Activated CD4-positive, alpha-beta T cell treated with anti-CD3 and anti-CD28 coated beads, Interleukin-2, Interleukin-4, amounts not matched to agents 100 ng/mL and 50 ng/mL, durations not matched to agents 16 hours and 8 hours (primary cell): Measurements from ENCODE around the gene AKTIP.
"Not testable (repeated sequence)": the region's sequence is repeated elsewhere in the genome, so short reads cannot be mapped to it uniquely, and the experiment has no call there.

Experiments
- DNase-seq: peaks from one replicate; pipeline ENCODE4 v3.0.0-alpha.2; 2020; ENCODE audit warnings: low spot score

Gene AKTIP

DNA sequence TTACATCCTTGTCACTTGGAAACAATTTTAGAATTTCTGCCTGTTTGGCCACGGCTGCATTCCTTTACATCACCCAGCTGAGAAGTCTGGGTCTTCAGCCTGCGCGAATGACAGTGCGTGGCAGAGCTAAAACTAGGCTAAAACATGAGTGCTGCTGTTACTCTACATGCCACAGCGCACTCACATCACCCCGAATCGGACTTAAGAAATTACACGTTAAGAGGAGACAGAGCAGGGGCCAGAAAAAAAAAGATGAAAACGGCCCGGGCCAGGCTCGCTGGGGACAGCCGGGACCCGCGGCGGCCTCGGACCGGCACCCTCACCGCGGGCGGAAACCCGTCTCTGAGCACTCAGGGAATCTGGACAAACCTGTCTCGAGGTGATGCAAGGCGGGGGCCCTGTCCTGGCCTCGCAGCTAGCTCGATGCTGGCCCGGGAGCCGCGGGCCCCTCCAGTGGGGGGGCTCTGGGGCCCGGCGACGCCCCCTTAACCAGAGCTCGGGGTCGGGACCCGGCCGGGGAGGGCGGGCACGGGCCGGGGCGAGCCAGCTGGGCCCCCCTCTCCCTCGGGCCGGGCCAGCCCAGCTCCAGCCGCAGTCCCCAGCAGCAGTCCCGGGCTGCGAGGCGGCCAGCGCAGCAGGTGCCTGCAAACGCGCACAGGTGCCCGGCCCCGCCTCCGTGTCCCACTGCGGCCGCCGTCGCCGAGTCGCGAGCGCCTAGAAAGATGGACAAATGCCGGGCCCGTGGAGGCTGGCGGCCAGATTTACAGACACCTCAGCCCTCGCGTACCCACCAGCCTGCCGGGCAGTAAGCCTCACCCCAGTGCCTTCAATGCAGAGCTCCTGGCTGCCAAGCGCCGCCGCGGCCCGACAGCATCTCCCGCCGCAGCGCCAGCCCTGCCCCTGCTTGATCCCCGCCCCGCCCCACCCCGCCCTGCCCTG lies at the start of gene AKTIP:
TSS of gene AKTIP (minus strand) at position 879 of the 939 bp plus-strand sequence. CDS start 2,950 bp downstream, outside the sequence.
- peak; percentile 17 for DNase-seq

DNA sequence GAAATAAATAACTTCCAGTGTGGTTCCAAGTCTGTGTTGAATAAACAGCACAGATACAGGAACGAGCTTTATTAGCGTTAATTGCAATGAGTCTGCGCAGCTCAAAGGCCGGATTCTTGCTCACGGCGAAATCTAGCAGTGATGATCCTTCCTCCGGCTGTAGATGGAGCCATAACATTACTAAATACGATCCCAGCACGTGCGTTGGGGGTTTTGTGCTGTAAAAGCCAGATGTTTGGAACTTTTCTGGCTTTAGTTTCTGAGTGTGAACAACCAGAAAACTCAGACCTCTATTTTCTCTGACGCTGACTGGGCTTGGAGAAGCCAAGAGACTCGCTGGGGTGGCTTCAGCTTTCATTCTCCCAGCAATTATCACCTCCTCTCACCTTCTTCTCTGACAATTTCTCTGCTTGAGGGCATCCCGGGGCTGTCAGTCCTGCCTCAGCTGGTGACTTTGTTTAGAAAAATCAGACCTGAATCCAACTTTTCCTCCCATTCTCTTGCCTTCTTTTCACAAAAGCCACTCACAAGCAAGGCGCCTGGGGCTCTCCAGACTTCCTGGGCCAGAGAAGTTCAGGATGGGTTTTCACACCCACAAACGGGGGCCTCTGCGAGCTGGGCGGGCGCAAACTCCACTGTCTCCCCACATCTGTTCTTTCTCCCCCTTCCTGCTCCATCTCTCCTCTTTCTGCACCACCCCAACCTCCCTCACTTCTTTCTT lies 47.1 kb upstream of the AKTIP start:
- peak; percentile 69 for DNase-seq

DNA sequence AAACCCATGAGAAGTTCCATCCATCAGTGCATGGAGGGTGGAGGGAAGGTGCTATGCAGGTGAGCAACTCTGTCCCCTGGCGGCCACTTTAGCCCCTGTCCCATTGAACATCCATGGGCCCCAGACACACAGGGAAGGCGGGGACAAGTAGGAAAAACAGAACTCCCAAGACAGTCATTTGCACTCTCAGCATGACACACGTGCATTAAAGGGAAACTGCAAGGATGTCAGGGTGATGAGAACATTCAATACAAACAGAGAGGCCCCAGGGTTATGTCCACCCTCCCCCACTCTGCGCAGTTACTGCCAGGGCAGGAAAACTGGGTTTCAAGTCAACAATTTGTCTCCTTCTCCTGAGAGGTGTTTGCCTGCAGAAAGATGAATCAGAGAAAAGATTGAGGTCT lies 44.0 kb upstream of the AKTIP start:
- no peak for DNase-seq

DNA sequence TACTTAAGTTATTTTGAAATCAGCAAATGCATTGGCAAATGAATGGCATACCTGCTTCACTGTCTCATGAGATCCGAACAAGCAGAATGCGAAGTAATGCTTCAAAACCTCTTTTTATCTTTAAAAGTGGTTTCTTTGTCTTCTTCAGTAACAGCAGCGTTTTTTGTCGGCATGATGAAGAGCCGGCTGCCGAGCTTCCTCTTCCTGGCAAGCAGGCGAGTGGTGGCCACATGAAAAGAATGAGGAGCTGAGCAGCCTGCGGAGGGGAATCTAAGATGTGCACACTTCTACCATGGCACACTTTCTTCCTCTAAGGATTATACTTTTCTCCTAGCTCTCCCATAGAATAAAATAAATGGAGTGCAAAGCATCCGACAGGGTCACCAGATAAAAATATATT lies 42.4 kb upstream of the AKTIP start:
- no peak for DNase-seq

DNA sequence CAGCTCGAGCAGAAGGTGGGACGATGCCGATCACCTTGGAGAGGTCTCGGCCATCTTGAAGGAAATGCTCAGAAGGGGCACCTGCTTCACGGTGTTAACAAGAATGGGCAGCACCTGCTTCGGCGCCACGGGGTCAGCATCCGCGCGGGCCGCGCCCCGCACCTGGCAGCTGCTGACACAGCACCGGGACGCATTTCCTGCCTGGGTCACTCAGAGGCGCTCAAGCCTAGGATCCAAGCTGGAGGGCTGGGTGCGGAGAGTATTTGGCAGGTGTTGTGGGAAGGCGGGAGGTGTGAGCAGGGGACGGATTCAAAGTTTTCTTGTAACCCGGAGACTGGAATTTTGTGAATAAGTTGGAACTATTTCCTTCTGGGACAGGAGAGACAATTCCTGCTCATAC lies 39.3 kb upstream of the AKTIP start:
- DNase-seq = no peak

DNA sequence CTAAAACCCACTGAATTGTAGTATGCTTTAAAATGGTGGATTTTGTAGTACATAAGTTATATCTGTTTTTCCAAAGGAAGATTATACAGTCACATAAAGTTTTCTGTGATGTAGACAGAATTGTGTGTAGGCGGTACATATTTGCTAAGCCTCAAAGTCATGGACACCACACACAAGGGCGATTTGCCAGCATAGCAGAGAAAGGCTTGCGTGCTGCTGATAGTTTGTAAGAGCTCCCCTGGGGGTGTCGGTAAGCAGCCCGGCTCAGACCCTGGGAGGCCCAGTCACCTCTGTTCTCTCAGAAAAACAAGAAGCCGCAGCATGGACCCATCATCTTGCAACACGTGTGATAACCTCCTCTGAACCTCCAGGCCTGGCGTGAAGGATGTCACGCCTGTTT lies 38.3 kb upstream of the AKTIP start:
- DNase-seq = no peak

DNA sequence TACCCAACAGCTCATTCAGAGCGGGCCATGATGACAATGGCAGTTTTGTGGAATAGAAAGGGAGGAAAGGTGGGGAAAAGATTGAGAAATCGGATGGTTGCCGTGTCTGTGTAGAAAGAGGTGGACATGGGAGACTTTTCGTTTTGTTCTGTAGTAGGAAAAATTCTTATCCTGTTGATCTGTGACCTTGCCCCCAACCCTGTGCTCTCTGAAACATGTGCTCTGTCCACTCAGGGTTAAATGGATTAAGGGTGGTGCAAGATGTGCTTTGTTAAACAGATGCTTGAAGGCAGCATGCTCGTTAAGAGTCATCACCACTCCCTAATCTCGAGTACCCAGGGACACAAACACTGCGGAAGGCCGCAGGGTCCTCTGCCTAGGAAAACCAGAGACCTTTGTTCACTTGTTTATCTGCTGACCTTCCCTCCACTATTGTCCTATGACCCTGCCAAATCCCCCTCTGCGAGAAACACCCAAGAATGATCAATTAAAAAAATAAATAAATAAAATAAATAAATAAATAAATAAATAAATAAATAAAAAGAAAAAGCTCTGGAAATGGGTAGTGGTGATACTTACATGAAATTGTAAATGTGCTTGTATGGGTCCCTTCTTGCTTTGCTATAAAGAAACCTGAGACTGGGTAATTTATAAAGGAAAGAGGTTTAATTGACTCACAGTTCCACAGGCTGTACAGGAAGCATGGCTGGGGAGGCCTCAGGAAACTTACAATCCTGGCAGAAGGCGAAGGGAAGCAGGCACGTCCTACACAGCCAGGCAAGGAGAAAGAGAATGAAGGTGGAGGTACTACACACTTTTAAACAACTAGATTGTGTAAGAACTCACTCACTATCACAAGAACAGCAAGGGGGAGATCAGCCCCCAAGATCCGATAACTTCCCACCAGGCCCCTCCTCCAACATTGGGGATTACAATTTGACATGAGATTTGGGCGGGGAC lies 37.0 kb upstream of the AKTIP start:
- DNase-seq = not testable (repeated sequence)

DNA sequence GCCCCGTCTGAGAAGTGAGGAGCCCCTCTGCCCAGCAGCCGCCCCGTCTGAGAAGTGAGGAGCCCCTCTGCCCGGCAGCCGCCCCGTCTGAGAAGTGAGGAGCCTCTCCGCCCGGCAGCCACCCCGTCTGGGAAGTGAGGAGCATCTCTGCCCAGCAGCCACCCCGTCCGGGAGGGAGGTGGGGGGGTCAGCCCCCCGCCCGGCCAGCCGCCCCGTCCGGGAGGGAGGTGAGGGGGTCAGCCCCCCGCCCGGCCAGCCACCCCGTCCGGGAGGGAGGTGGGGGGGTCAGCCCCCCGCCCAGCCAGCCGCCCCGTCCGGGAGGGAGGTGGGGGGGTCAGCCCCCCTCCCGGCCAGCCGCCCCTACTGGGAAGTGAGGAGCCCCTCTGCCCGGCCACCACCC lies 36.3 kb upstream of the AKTIP start:
- not testable (repeated sequence) for DNase-seq

DNA sequence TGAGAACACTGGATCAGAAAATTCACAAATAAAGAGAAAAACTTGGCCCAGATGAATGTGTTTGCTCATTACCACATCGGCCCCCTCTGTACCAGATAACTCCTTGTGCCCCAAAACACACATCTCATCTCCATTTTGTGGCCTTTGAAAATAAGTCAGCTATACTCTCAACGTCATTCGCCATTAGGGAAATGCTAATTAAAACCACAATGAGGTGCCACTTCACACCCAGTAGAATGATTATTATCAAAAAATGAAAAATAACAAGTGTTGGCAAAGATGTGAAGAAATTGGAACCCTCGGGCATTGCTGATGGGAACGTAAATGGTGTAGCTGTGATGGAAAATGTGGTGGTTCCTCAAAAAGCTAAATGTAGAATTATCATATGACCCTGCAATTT lies 34.6 kb upstream of the AKTIP start:
- DNase-seq = no peak

DNA sequence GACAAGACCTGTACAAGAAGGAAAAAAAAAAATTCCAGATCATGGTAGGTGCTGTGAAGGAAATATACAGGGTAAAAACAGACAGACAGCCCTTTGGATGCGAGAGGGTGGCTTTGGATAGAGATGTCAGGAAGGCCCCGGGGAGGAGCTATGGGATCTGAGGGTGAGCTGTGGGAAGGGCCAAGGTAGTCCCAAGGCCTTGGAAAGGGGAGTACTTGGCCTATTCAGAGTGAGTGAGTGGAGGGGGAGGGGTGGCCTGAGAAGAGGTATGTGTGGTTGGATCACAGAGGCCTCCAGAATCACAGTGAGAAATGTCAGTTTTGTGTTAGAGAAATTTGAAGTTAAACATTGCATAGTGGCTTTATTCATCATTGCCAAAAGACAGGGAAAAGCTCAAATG lies 31.2 kb upstream of the AKTIP start:
- DNase-seq = no peak

DNA sequence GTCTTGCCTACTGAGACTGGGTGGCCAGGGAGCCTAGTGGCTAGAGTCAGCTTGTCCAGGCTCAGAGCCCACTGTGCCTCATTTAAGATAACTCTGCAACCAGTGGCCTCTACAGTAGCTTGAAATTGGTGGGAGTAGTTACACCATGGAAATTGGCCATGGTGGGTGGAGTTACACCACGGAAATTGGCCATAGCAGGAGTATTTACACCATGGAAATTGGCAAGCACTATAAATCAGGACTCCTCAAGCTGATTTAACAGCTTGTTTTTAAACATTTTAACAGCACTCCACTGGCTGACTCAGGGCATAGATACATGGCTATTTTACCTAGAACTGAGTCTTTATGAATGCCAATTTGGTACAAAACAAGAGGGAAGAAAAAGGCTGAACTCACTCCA lies 27.7 kb upstream of the AKTIP start:
- DNase-seq = no peak

DNA sequence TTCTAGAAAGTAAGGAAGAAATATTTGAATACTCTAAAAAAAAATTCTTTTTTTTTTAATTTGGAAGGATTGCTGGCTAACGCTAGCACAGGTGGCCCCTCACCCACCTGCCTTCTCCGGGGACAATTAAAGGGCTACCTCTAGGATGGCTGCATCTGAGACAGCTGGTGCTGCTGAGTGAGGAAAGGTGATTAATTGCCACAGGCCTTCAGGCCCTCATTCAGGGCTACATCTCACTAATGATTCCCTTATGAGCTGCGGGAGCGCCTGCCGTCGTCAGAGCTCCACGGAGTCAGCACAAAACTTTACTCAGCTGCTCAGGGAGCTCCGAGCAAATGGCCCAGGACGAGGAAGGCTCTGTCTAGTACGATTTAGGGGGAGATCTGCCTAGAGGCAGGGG lies 27.0 kb upstream of the AKTIP start:
- DNase-seq = no peak

DNA sequence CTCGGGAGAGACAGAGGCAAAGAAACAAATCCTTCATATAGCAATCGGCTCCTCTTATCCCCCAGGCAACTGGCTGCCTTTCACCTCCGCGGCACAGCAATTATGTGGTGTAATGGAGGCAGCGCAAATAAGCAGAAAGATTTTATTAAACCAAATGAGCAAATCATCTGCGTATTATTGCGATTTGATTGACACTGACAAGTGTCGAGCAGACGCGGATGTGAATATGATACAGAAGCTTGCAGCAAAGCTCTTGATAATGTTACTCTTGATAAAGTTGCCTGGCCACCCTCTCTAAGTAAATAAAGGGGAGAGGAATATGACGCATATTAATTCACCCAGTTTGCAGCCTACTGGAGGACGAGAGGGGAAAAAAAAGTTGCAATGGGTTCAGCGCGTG lies 26.5 kb upstream of the AKTIP start:
- no peak for DNase-seq

DNA sequence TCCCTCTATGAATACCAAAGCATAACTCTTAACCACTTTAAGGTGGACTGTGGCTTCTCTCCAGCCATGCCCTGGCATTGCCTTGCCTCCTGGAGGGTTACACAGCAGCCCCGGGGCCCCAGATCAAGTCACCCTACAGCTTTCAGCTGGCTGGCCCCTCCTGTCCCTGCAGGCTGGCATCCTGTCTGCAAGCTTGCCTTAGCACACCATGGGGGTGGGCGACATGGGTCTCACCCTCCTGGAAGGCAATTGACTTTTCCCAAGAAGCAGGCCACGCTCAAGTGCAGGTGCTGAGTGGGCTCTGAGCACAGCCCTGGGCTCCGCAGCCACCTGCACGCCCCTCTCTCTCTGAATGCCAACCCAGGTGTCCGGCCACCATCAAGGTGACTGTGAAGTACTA lies 25.8 kb upstream of the AKTIP start:
- no peak for DNase-seq

DNA sequence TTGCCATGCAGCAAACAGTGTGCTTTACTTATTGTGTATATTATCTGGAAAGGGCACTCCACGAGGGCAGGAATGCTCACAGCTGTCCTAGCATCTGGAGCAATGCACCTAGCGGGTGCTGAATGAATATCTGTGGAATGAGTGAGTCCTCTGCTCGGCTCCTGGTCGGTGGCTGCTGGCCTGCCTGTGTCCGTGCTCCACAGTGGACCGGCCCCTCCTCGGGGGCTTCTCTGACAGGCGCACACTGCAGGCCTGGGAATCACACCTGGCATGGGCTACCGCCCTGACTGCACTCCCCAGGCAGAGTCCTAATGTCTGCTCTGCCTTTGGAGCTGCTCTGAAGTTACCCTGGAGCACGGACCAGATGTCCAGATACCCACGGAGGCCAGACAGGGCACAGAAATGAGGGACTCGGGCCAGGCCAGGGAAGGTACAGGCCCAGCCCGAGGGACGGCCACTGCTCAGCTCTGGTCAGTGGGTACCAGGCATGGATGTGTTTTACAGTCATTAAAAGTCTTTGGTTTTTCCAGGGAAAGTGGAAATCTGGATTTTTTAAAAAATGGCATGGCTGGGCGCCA lies 21.1 kb upstream of the AKTIP start:
- no peak for DNase-seq

DNA sequence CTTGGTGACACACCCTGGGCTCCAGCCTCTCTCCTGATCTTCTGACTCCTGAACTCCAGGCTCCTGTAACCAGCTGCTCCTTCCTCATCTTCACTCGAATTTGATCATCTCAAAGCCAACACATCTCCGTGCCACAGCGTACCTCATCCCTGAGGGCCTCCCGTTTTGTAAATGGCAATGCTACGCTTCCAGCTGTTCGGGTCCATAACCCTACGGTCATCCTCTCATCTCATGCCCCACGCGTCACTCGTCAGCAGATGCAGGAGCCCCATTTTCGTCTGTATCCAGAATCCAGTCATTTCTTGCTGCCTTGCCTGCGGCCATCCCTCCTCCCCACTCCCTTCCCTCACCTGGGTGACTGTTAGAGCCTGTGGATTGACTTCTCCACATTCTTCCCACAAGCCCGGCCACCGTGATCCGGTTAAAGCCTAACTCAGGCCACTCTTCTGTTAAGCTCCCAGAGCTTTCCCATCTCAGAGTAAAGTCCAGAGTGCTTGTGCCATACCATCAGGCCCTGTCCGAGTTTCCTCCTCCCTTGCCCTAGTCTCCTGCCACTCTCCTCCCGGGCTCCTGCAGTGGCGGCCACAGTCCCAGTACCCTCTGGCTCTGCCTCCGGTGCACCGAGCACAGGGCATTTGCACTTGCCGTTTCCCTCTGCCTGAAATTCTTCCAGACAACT lies 20.3 kb upstream of the AKTIP start:
- DNase-seq = no peak

DNA sequence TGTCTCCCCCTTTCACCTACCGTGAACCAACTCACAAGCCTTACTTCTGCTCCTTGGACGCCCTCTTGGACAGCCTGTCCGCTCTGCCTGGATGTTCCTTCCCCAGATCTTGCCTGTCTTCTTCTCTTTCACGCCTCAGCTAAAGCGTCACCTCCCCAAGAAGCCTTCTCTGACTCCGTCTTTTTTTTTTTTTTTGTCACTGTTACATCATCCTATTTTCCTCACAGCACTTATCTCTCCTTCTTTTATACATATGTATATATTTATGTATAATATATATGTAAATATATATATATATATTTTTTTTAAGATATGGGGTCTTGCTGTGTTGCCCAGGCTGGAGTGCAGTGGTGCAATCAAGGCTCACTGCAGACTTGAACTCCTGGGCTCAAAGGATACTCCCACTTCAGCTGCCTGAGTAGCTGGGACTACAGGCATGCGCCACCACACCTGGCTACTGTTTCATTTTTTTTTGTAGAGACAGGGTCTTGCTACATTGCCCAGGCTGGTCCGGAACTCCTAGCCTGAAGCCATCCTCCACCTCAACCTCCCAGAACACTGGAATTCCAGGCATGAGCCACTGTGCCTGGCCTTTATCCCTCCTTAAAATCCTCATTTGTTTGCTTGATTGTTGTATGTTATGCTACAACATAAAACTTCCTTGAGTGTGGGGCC lies 16.5 kb upstream of the AKTIP start:
- no peak for DNase-seq

DNA sequence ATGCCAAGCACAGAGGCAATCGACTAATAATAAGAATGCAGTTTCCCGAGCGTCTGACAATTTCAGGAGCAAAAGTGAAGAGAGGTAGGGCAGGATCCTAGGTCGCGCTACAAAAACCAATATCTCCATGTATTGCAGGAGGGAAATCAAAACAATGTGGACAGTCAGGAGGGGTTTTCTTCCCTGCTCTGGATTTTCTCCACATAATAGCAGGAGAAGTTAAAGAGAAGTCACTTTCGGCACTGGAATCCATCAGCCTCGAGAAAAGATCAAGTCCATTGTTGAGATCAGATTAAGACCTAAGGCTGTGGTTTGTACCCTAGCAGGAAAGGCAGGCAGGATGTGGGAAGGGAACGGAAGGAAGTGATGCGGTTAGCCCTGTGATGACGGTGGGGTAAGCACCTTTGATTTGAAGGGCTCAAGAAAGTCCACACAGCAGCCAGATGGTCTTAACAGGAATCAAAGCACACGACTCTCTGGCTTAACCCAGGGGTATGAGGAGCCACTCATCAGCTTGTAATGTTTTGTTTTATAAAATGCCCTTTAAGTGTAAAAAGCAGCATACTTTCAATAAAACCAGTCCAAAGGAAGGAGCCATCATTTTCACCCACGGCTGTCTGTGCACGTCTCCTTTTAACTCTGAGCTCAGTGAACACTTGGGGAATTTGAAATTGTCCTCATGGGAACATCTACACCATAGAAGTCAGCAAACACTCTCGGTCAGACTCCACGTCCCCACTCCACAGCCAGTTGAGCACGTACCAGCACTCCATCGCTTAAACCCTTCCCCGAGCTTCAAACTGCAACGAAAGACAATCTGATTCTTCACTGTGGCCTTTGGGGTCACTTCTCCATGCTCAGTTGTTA lies 15.8 kb upstream of the AKTIP start:
- DNase-seq = peak; percentile 92

DNA sequence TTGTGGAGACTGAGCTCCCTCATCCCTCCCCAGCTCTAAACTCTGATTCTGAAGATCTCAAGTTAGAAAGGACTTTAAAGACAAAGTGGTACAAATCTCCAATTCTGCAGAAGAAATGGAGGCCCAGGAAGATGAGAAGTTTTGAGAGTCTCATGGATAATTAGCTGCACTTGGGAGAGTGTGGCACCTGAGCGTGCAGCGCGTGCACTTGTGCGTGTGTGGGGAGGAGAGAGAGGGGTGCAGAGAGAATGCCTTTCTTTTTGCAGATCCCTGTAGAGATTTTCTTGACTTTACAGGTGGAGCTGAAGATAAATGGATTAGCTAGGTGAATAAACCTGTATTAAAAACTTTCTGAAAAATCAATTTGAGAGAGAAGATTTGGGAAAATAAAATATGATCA lies 14.8 kb upstream of the AKTIP start:
- DNase-seq = no peak

DNA sequence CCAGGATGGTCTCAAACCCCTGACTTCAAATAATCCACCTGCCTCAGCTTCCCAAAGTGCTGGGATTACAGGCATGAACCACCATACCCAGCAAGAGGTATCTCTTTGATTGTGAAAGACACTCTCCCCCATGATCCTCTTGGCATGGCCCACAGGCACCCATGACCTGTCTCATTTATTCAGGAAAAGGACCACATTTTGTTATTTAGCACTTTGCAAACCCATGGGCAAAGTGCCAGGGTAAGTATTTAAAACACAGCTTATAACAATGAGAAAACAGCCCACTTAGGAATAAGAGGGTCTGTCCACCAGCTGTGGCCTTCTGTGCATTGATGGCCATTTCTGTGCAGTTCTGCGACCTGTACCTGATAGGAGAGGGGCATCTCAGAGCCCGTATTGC lies 12.8 kb upstream of the AKTIP start:
- DNase-seq = no peak
